Measurements from ENCODE around the gene ERO1A.
"Not testable (repeated sequence)": the region's sequence is repeated elsewhere in the genome, so short reads cannot be mapped to it uniquely, and the experiment has no call there.

ERO1A gene, protein sequence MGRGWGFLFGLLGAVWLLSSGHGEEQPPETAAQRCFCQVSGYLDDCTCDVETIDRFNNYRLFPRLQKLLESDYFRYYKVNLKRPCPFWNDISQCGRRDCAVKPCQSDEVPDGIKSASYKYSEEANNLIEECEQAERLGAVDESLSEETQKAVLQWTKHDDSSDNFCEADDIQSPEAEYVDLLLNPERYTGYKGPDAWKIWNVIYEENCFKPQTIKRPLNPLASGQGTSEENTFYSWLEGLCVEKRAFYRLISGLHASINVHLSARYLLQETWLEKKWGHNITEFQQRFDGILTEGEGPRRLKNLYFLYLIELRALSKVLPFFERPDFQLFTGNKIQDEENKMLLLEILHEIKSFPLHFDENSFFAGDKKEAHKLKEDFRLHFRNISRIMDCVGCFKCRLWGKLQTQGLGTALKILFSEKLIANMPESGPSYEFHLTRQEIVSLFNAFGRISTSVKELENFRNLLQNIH

GRCh38 chr14:52695481-52696091 lies at the start of gene ERO1A:
Gene ERO1A, minus strand, starts transcription at chr14:52695558. Its CDS starts 77 bp downstream, at chr14:52695481.
- peak; percentile 98 for DNase-seq

DNA sequence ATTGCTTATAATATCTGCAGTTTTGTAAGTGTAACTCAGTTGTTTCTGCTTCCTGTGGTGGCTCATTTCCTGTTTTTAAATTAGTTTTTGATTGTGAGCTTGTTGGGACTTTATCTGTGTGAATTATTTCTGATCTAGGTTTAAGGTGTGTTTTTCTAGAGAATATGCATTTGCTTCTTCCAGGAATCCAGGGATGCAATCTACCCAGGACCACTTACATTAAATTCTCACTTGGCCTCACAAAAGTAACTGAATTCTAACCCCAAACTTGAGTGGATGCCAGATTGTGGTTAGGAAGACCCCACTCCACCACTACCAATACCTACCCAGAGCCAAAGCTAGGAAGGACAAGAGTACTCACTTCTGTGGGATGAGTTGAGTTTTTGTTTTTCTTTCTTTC lies 46.5 kb upstream of the ERO1A start:
- DNase-seq = peak; percentile 5

- no peak for DNase-seq
These were observed 45.4 kb upstream of the ERO1A start for GRCh38 chr14:52740751-52741150.

DNA sequence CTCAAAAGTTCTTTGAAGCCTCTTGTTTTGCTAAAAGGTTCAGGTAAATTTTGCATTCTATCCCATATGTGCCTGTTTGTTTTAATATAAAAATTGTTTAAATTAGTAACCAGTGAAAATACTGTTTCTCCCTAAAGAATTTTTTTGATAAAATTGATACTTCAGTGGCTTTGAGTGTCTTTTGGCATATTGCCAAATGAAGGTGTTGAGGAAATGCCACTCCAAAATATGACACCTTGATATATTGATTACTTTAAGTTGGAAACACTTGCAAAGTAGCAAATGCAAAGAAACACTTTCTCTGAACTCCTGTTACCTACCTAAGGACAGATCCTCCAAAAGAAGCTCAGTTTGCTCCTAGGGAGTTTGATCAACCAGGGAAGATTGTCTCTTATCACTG lies 43.1 kb upstream of the ERO1A start:
- DNase-seq = no peak

GRCh38 chr14:52735921-52736489 lies 40.6 kb upstream of the ERO1A start:
- no peak for DNase-seq

GRCh38 chr14:52733824-52734223 lies 38.5 kb upstream of the ERO1A start:
- no peak for DNase-seq

DNA sequence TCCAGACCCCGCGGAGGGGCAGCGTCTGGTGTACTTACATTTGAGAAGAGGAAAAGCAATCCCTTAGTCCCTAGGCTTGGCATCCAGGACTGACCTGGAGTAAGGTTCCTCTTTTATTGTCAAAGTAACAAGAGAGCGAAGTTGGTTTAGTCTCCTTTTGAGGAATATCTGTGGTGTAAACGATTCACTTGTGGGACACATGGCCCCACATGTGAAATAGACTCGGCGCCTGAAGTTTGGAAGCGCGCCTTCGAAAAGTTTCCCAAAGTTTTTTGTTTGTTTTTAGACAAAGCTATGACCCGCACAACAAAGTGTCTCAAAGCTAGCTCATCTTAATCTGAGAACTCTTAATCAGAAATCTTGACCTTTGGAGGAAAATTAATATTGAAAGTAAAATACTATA lies 35.4 kb upstream of the ERO1A start:
- DNase-seq = peak; percentile 36

GRCh38 chr14:52729925-52730708 lies 34.8 kb upstream of the ERO1A start, which contains the start of gene STYX:
Gene STYX, plus strand, starts transcription at chr14:52730166. Its CDS starts 309 bp downstream, at chr14:52730475.
- DNase-seq = peak; percentile 99

DNA sequence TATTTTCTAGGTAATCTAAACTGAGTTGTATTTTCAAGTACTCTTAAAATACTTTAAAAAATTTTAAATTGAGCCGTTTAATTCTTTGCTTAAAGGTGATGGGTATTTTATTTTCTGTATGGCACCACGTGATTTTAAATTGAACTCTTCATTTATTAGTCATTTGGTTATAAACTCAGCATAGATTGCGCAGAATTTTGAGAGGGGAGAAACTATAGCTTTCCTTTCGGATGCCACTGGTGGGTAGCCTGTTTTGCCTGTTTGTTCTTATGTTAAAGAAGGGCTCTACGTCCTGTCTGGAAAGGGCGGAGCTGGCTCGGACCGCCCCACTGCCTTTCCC lies 34.2 kb upstream of the ERO1A start:
- no peak for DNase-seq

- not testable (repeated sequence) for DNase-seq
These were observed 33.7 kb upstream of the ERO1A start for GRCh38 chr14:52729035-52729434.

DNA sequence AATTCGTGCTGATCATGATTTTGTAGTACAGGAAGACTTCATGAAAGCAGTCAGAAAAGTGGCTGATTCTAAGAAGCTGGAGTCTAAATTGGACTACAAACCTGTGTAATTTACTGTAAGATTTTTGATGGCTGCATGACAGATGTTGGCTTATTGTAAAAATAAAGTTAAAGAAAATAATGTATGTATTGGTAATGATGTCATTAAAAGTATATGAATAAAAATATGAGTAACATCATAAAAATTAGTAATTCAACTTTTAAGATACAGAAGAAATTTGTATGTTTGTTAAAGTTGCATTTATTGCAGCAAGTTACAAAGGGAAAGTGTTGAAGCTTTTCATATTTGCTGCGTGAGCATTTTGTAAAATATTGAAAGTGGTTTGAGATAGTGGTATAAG lies 32.2 kb upstream of the ERO1A start:
- not testable (repeated sequence) for DNase-seq

DNA sequence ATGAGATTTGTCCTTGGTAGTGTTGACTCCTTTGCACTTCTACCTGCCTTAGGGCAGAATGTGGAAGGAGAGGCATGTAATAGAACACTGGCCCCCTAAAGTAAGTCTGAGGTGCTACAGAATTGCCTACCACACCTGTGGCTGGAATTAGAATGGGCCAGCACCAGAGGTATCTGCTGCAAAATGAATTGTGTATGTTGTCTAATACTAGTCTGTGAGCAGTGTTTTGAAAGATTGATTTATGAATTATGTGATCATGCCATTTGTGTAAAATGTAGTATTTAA lies 28.9 kb upstream of the ERO1A start:
- no peak for DNase-seq

GRCh38 chr14:52723514-52724359 lies 28.4 kb upstream of the ERO1A start:
- DNase-seq = no peak

DNA sequence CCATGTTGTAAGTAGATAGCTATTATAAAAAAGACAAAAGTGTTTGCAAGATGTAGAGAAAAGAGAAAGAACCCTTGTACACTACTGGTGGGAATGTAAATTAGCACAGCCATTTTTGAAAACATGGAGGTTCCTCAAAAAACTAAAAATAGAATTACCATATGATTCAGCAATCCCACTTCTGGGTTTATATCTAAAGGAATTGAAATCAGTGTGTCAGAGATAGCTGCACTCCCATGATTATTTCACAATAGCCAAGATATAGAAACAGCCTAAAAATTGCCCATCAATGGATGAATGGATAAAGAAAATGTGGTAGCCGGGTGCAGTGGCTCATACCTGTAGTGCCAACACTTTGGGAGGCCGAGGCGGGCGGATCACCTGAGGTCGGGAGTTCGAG lies 20.8 kb upstream of the ERO1A start:
- peak; percentile 65 for DNase-seq

GRCh38 chr14:52711666-52712065 lies 16.3 kb upstream of the ERO1A start:
- no peak for DNase-seq

GRCh38 chr14:52706724-52707706 lies 11.7 kb upstream of the ERO1A start, which contains the start of gene PSMC6:
Gene PSMC6, plus strand, starts transcription at chr14:52707200. Its CDS starts 20 bp downstream, at chr14:52707220.
- DNase-seq = peak; percentile 95

- DNase-seq = no peak
These were observed 10.9 kb upstream of the ERO1A start for GRCh38 chr14:52706286-52706685.

DNA sequence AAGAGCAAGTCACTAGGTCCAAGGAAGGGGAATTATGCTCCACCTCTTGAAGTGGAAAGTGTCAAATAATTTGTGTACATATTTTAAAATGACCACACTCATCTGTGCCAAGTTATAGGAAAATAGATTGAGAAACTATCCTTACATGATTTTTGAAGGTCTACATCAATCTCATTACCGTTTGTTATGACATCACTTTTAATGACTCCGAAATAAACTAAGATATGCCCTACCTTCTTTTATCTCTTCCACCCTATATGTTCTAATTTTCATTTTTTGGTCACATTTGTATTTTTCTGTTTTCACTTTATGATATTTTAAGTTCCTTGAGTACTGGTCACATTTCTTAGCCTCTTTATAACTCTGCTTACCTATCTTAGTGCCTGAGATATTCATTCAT lies 8.3 kb upstream of the ERO1A start:
- DNase-seq = no peak

GRCh38 chr14:52703225-52703624 lies 7.9 kb upstream of the ERO1A start:
- peak; percentile 89 for DNase-seq

DNA sequence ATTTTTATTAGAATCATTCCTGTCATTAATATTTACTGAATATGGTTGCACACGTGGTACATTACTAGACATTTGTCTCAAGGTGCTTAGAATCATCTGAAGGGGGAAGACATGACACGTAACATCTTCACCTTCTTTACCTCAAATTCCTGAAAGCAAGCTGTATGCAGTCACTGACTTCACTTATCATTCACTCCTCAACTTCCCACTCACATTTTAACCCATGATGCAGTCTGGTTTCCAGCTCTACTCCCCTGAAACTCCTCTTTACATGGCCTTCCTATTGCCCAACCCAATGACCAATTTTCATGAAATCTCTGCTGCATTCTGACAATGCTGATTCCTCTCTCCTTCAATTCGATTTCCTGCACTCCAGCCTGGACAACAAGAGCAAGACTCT lies 5.9 kb upstream of the ERO1A start:
- peak; percentile 72 for DNase-seq

DNA sequence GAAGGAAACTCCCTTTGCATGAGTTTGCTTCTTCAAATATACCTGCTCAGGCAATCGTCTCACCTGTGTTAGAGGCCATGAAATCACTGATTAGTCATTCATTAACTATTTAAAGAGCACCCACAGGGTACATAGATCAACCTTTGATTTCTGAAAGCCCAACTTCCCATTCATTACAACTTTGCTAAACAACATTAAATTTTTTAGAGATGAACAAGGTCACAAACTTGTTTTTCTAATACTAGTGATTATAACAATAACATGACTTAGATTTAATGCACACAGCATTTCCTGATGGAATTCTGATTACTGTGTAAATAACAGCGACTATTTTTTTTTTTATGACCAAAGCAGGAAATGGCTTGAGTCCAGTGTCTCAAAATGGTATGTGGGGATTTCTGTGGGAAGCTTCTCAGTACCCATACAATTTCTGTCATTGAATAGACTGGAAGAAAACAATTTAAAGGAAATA lies 5.4 kb upstream of the ERO1A start:
- no peak for DNase-seq
